ENCODE results near the gene KCNH8. TPM values are rescaled to one million over a fixed set of nuclear protein-coding genes. Genes with fewer than 3 reads are reported as not detected.

KCNH8 gene
- total RNA-seq, 2 donors from 2014 or later: not detected

DNA sequence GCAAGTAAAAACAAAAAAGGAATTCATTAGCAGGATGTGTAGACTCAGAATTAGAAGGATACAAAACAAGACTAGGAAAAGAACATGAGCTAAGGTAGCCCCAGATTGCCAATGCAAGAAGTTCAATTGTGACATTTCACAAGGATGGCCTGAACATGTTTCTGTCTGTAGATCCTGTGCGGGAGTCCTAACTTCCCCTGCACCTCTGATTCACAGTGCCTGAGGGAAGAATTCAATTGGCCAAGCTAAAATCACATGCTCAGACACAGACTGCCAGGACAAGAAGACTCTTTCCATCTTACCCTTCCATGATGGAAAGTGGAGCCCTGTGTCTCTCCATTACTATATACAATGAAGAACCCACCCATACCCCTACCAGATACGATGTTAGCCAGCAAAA, 251.5 kb downstream of the KCNH8 start:
- ATAC-seq (replicated peaks): no peak
- Mint-ChIP-seq H3K9me3 (peaks cover 4% of the 10 kb centered on the region), H3K4me1 (no peaks in the 10 kb centered on the region), H3K36me3 (ENCODE audit: low read depth) (no peaks in the 10 kb centered on the region), H3K27ac (no peak overlapping the region), H3K27me3 (no peaks in the 10 kb centered on the region), H3K4me3 (no peak overlapping the region)

- Mint-ChIP-seq H3K4me3 (no peak overlapping the region), H3K4me1 (no peaks in the 10 kb centered on the region), H3K36me3 (ENCODE audit: low read depth) (no peaks in the 10 kb centered on the region), H3K27ac (no peak overlapping the region), H3K9me3 (no peaks in the 10 kb centered on the region), H3K27me3 (no peaks in the 10 kb centered on the region)
- ATAC-seq (replicated peaks): no peak
Measured at GRCh38 chr3:19420159-19420558, 271.8 kb downstream of the KCNH8 start.

- H3K27me3 Mint-ChIP-seq: no peaks in the 10 kb centered on the region
- no peaks in the 10 kb centered on the region for H3K4me1 Mint-ChIP-seq
- H3K36me3 Mint-ChIP-seq (ENCODE audit: low read depth): no peaks in the 10 kb centered on the region
- H3K4me3 Mint-ChIP-seq: no peak overlapping the region
- ATAC-seq (replicated peaks): no peak
- no peaks in the 10 kb centered on the region for H3K9me3 Mint-ChIP-seq
- no peak overlapping the region for H3K27ac Mint-ChIP-seq
Measured at GRCh38 chr3:19425825-19426224, 277.5 kb downstream of the KCNH8 start.

GRCh38 chr3:19427422-19428149, 279.3 kb downstream of the KCNH8 start:
- Mint-ChIP-seq H3K4me3 (no peak overlapping the region), H3K27me3 (no peaks in the 10 kb centered on the region), H3K4me1 (no peaks in the 10 kb centered on the region), H3K36me3 (ENCODE audit: low read depth) (no peaks in the 10 kb centered on the region), H3K9me3 (no peaks in the 10 kb centered on the region), H3K27ac (no peak overlapping the region)
- no peak for ATAC-seq (replicated peaks)

GRCh38 chr3:19428729-19429128, 280.4 kb downstream of the KCNH8 start:
- no peaks in the 10 kb centered on the region for H3K4me1 Mint-ChIP-seq
- H3K27ac Mint-ChIP-seq: no peak overlapping the region
- ATAC-seq (replicated peaks): no peak
- H3K27me3 Mint-ChIP-seq: no peaks in the 10 kb centered on the region
- no peaks in the 10 kb centered on the region for H3K9me3 Mint-ChIP-seq
- H3K4me3 Mint-ChIP-seq: no peak overlapping the region
- no peaks in the 10 kb centered on the region for H3K36me3 Mint-ChIP-seq (ENCODE audit: low read depth)

DNA sequence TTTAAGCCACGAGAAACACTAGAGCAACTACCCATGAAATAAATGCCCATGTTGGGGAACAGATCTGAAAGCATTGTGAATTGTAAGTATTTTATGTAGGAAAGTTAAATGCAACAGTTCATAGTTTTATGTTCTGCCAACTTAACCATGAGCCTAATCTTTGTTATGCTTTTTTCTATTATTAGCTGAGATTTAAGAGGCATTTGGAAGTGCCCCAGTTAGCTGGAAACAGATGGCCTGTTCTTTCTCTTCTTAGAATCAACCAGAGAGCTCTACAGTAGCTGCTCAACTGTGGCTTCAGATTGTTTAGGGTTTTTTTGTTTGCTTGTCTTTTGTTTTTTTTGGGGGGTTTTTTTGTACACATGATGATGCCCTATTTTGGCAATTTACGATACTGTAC, 284.4 kb downstream of the KCNH8 start:
- Mint-ChIP-seq H3K4me3 (no peak overlapping the region), H3K27me3 (no peaks in the 10 kb centered on the region), H3K9me3 (no peaks in the 10 kb centered on the region), H3K4me1 (no peaks in the 10 kb centered on the region), H3K36me3 (ENCODE audit: low read depth) (no peaks in the 10 kb centered on the region), H3K27ac (no peak overlapping the region)
- no peak for ATAC-seq (replicated peaks)

DNA sequence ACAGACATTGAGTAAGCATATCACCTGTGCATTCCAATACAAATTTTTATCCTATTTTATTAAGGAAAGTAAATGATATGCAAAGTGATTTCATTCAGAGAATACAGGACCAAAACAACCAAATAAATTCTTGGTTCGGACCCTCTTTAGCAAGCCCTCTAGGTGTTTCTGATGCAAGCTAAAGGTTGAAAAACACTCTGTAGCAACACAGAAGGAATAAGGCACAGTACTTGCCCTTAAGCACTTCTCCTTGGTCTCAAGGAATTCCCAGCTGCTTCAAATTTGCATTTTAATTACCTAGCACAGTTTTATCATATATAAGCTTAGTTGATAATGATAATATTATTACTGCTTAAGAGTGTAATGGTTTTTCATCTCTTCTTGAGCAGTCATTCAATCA, 288.4 kb downstream of the KCNH8 start:
- H3K27ac Mint-ChIP-seq: no peak overlapping the region
- ATAC-seq (replicated peaks): no peak
- no peaks in the 10 kb centered on the region for H3K4me1 Mint-ChIP-seq
- H3K4me3 Mint-ChIP-seq: no peak overlapping the region
- no peaks in the 10 kb centered on the region for H3K27me3 Mint-ChIP-seq
- H3K36me3 Mint-ChIP-seq (ENCODE audit: low read depth): no peaks in the 10 kb centered on the region
- no peaks in the 10 kb centered on the region for H3K9me3 Mint-ChIP-seq

DNA sequence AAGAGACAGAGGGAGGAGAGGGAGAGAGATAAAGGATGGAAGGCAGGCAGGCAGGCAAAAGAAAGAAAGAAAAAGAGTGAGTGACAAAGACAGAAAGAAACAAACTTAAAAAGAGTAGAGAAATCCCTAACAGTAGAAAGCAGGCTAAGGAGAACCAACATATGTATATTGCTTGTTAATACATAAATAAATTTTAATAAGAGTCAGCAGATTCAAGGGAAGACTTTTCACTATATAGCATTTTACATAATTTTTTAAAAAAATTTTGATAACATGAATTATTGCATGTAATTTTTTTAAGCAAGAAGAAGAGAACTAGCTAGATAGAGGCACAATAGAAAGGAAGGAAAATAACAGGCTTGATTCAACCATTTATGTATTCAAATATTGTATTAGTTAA, 291.6 kb downstream of the KCNH8 start:
- no peaks in the 10 kb centered on the region for H3K27me3 Mint-ChIP-seq
- no peaks in the 10 kb centered on the region for H3K36me3 Mint-ChIP-seq (ENCODE audit: low read depth)
- no peaks in the 10 kb centered on the region for H3K4me1 Mint-ChIP-seq
- ATAC-seq (replicated peaks): no peak
- H3K9me3 Mint-ChIP-seq: no peaks in the 10 kb centered on the region
- H3K27ac Mint-ChIP-seq: no peak overlapping the region
- no peak overlapping the region for H3K4me3 Mint-ChIP-seq

DNA sequence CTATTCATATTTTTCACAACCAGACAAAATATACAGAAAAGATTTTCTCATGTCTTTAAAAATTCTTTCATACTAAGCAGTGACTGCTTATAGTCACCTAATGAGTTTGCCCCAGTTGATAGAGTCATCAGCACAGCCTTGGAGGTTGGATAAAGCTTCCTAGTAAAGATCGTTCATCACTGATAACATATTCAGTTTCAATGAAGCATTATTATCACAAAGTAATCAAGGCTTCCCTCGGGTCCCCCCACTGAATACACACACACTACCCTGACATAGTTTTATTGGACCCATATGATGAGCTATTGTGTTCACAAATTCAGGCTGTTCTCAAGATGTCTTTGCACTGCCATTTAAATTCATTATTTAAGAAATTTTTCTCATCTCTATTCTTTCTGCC, 297.8 kb downstream of the KCNH8 start:
- Mint-ChIP-seq H3K4me3 (no peak overlapping the region), H3K27ac (no peak overlapping the region), H3K27me3 (no peaks in the 10 kb centered on the region), H3K36me3 (ENCODE audit: low read depth) (no peaks in the 10 kb centered on the region), H3K4me1 (no peaks in the 10 kb centered on the region), H3K9me3 (no peaks in the 10 kb centered on the region)
- ATAC-seq (replicated peaks): no peak

DNA sequence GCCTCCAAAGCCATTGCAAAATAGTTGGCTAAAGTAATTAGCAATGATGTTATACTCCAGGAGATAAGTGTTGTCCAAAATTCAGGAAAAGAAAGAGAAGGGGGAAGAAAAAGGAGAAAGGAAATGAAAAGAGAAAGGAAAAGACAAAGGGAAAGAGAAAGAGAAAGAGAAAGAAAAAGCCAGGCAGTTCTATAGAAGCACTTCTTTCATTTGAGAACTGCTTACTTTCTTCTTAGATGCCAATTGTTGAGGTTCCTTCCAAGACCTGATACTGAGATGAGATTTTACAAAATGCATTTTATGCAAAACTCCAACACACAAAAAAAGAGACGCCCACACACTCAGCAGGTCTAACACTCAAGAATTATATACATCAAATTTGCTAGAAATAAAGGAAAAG, 298.4 kb downstream of the KCNH8 start:
- Mint-ChIP-seq H3K27ac (no peak overlapping the region), H3K9me3 (no peaks in the 10 kb centered on the region), H3K36me3 (ENCODE audit: low read depth) (no peaks in the 10 kb centered on the region), H3K27me3 (no peaks in the 10 kb centered on the region), H3K4me1 (no peaks in the 10 kb centered on the region), H3K4me3 (no peak overlapping the region)
- no peak for ATAC-seq (replicated peaks)

- Mint-ChIP-seq H3K36me3 (ENCODE audit: low read depth) (no peaks in the 10 kb centered on the region), H3K4me3 (no peak overlapping the region), H3K9me3 (peaks cover 3% of the 10 kb centered on the region), H3K27me3 (no peaks in the 10 kb centered on the region), H3K4me1 (no peaks in the 10 kb centered on the region), H3K27ac (no peak overlapping the region)
- ATAC-seq (replicated peaks): no peak
Measured at GRCh38 chr3:19455546-19455945, 307.2 kb downstream of the KCNH8 start.

DNA sequence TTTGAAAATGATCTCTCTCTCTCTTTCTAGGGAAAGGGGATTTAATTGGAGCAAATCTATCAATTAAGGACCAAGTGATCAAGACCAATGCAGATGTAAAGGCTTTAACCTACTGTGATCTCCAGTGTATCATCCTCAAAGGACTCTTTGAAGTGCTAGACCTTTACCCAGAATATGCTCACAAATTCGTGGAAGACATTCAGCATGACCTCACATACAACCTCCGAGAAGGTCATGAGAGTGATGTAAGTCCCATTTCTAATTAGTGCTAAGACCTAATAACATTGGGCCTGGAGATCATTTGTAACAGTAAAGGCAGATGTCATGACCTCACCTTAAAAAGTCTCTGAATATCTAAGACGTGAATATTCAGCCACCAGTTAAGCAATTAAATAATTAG, 308.4 kb downstream of the KCNH8 start:
- Mint-ChIP-seq H3K4me1 (no peaks in the 10 kb centered on the region), H3K27ac (no peak overlapping the region), H3K27me3 (no peaks in the 10 kb centered on the region), H3K9me3 (peaks cover 6% of the 10 kb centered on the region), H3K4me3 (no peak overlapping the region), H3K36me3 (ENCODE audit: low read depth) (no peaks in the 10 kb centered on the region)
- no peak for ATAC-seq (replicated peaks)

DNA sequence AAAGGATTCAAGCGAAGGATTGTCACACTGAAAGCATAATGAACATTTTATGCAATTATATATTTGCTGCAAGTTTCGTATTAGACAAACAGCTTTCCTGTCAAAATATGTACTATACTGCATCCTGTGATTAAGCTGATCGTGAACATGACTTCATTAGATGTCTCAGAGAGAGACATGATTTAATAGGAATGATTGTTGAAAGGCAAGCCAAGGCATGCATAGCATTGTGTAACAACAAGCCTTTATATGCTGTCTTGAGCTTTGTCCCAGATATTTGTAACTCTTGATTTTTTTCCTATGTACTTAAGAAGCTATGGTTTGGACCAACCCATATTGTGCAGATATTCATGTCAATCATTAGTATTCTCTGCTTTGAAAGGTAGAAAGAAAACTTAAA, 309.1 kb downstream of the KCNH8 start:
- H3K9me3 Mint-ChIP-seq: peaks cover 6% of the 10 kb centered on the region
- no peaks in the 10 kb centered on the region for H3K4me1 Mint-ChIP-seq
- ATAC-seq (replicated peaks): no peak
- no peaks in the 10 kb centered on the region for H3K36me3 Mint-ChIP-seq (ENCODE audit: low read depth)
- H3K27me3 Mint-ChIP-seq: no peaks in the 10 kb centered on the region
- H3K4me3 Mint-ChIP-seq: no peak overlapping the region
- no peak overlapping the region for H3K27ac Mint-ChIP-seq

DNA sequence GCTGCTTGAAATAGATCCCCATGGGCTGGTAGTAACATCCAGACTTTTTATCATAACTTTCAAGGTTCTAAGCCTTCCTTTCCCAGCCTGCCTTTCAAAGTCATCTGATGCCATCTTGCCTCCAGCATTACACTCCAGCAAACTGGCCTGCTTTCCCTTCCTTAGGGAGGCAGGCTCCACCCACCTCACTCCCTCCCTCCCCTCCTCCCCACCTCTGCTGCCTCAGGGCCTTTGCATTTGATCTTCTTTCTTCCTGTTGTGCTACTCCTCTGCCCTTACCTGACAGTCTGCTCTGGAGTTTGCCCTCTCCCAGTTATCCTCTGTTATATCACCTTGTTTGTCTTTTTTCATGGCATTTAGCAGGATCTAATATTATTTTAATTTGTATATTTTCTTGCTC, 319.5 kb downstream of the KCNH8 start:
- Mint-ChIP-seq H3K4me3 (no peak overlapping the region), H3K4me1 (no peaks in the 10 kb centered on the region), H3K9me3 (peaks cover 7% of the 10 kb centered on the region), H3K27me3 (no peaks in the 10 kb centered on the region), H3K27ac (no peak overlapping the region), H3K36me3 (ENCODE audit: low read depth) (no peaks in the 10 kb centered on the region)
- ATAC-seq (replicated peaks): no peak

GRCh38 chr3:19471138-19471537, 322.8 kb downstream of the KCNH8 start:
- no peak for ATAC-seq (replicated peaks)
- no peak overlapping the region for H3K27ac Mint-ChIP-seq

More at GRCh38 chr3:19471138-19471537, 322.8 kb downstream of the KCNH8 start:
- no peaks in the 10 kb centered on the region for H3K27me3 Mint-ChIP-seq
- no peaks in the 10 kb centered on the region for H3K36me3 Mint-ChIP-seq (ENCODE audit: low read depth)
- H3K4me3 Mint-ChIP-seq: no peak overlapping the region
- peaks cover 4% of the 10 kb centered on the region for H3K9me3 Mint-ChIP-seq
- no peaks in the 10 kb centered on the region for H3K4me1 Mint-ChIP-seq
